HepG2 (cell line): ENCODE results near the gene HAGH. TPM values are rescaled to one million over a fixed set of nuclear protein-coding genes. Genes with fewer than 3 reads are reported as not detected.

ENCODE experiments used
- ATF1 ChIP-seq: IDR thresholded peaks from 2 replicates; pipeline ENCODE4 v1.6.1; 2016; ENCODE audit warnings: mild to moderate bottlenecking, control low read depth
- CAMTA2 ChIP-seq: sonication (generic); formaldehyde crosslinking; IDR thresholded peaks from 2 replicates; pipeline ENCODE4 v1.4.0; 2020; ENCODE audit warnings: mild to moderate bottlenecking, missing genetic modification reagents, borderline replicate concordance
- FOXP1 ChIP-seq, 2 experiments: fragments of 450-650 bp in 1 of 2; IDR thresholded peaks; 2 replicates each; pipeline ENCODE4 v1.6.1; 2017 to 2018; ENCODE audit warnings: antibody characterized with exemption in 1 of 2
- KIAA2018 ChIP-seq: sonication (generic); formaldehyde crosslinking; IDR thresholded peaks from 2 replicates; pipeline ENCODE4 v1.5.0; 2020; ENCODE audit warnings: mild to moderate bottlenecking, missing genetic modification reagents, borderline replicate concordance
- MXI1 ChIP-seq: IDR thresholded peaks from 3 replicates; pipeline ENCODE4 v1.6.1; 2012; ENCODE audit warnings: low read depth, low read length, inconsistent platforms, borderline replicate concordance
- NKX3-1 ChIP-seq: sonication (generic); formaldehyde crosslinking; IDR thresholded peaks from 2 replicates; pipeline ENCODE4 v1.5.0; 2020; ENCODE audit warnings: missing genetic modification reagents
- SIX1 ChIP-seq: sonication (generic); formaldehyde crosslinking; IDR thresholded peaks from 2 replicates; pipeline ENCODE4 v1.4.0; 2020; ENCODE audit warnings: missing genetic modification reagents, borderline replicate concordance
- TBX2 ChIP-seq: sonication (generic); formaldehyde crosslinking; IDR thresholded peaks from 2 replicates; pipeline ENCODE4 v1.5.0; 2020; ENCODE audit warnings: missing genetic modification reagents, mild to moderate bottlenecking, borderline replicate concordance
- U2AF1 ChIP-seq: fragments of 200-400 bp; formaldehyde crosslinking; optimal IDR thresholded peaks from 2 replicates; pipeline ENCODE3; 2017; ENCODE audit warnings: mild to moderate bottlenecking, low read depth, low read length
- ZNF251 ChIP-seq: sonication (generic); formaldehyde crosslinking; IDR thresholded peaks from 2 replicates; pipeline ENCODE4 v1.9.0; 2021; ENCODE audit warnings: mild to moderate bottlenecking, missing genetic modification reagents
- ZNF282 ChIP-seq: fragments of 450-650 bp; IDR thresholded peaks from 2 replicates; pipeline ENCODE4 v1.6.1; 2018; ENCODE audit not compliant: partially characterized antibody
- ZNF333 ChIP-seq: sonication (generic); formaldehyde crosslinking; IDR thresholded peaks from 2 replicates; pipeline ENCODE4 v1.4.0; 2020; ENCODE audit warnings: mild to moderate bottlenecking, missing genetic modification reagents, borderline replicate concordance
- ZNF724P ChIP-seq: sonication (generic); formaldehyde crosslinking; IDR thresholded peaks from 2 replicates; pipeline ENCODE4 v1.8.0; 2022; ENCODE audit warnings: missing genetic modification reagents, borderline replicate concordance
- ZNF883 ChIP-seq: sonication (generic); formaldehyde crosslinking; IDR thresholded peaks from 2 replicates; pipeline ENCODE4 v1.5.1; 2020; ENCODE audit warnings: mild to moderate bottlenecking, missing genetic modification reagents; ENCODE audit errors: not compliant biosample characterization
- ZSCAN12 ChIP-seq: sonication (generic); formaldehyde crosslinking; IDR thresholded peaks from 2 replicates; pipeline ENCODE4 v1.9.0; 2021; ENCODE audit warnings: mild to moderate bottlenecking, missing genetic modification reagents
- polyA plus RNA-seq, 8 experiments: library from polyadenylated mRNA; depleted of rRNA in 3 of 8; stranded (reverse) in 7 of 8; unstranded in 1 of 8; fragments of >200 nt; fragmentation: Illumina TruSeq in 4 of 8; extraction: Trizol in 4 of 8; gene quantifications; 2 replicates each; pipeline versions ENCODE4 v1.2.1 to v1.2.3, GENCODE V29; 2011 to 2016; ENCODE audit warnings: low read depth in 4 of 8, missing spikeins in 1 of 8, mixed read lengths in 1 of 8; ENCODE audit not compliant: insufficient read depth in 1 of 8
- total RNA-seq, 5 experiments: library from RNA; depleted of rRNA; stranded (reverse); fragments of >200 nt; fragmentation: Illumina TruSeq; extraction: Trizol; gene quantifications; 2 replicates each; pipeline ENCODE4 v1.2.3, GENCODE V29; 2016; ENCODE audit warnings: low read depth in 1 of 5
- TF ChIP-seq, protein P1 (sequence below): sonication (generic); formaldehyde crosslinking; IDR thresholded peaks from 2 replicates; pipeline ENCODE4 v1.5.1; 2020; ENCODE audit warnings: missing genetic modification reagents, mild to moderate bottlenecking, borderline replicate concordance
- TF ChIP-seq, protein P2 (sequence below), 2 experiments: fragments of 450-650 bp in 1 of 2; sonication (generic) in 1 of 2; formaldehyde crosslinking; IDR thresholded peaks; 2 replicates each; pipeline versions ENCODE4 v1.5.0 to v1.8.0; 2020 to 2022; ENCODE audit warnings: mild to moderate bottlenecking in 1 of 2, missing genetic modification reagents in 1 of 2
- TF ChIP-seq, protein P3 (sequence below): IDR thresholded peaks from 2 replicates; pipeline ENCODE4 v1.6.1; 2016; ENCODE audit warnings: low read depth, control low read depth

Gene HAGH
- total and polyA plus RNA-seq, 2 of the 13 experiments (the other 11 are each of a cell fraction or from before 2014, with no cell fraction given), result 70.4 to 95.4 TPM

DNA sequence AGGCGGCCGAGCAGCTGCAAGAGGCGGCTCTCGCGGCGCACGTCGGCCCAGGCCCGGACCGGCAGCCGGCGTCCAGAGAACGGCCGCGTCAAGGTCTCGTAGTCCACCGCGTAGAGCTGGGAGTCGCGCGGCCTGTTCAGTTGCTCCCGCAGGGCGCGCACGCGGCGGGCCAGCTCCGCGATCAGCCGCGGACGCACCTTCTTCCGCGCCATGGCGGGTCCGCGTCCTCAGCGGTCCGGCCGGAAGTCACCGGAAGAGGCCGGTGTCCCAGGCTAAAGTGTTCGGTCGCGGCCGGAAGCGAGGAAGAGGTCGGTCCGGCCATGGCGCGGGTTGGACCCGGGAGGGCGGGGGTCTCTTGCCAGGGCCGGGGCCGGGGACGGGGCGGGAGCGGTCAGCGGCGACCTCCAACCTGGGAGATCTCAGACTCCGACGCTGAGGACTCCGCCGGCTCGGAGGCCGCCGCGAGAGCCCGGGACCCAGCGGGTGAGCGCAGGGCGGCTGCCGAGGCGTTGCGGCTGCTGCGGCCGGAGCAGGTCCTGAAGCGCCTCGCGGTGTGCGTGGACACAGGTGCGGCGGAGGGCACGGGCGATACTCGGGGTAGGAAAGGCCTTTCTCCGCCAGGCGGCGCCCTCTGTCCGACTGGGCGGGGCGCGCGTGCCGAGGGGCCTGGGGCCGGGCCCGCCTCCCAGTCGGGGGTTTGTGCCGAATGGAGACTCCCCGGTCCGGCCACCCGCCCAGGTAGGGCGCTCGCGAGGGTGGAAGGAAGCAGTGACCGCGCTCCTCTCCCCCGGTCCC is 53.5 kb downstream of the HAGH start, which contains the start of gene MRPS34 (continued):
- TF ChIP-seq KIAA2018 (CRISPR knock-in tag) (no peak), ZNF251 (CRISPR knock-in tag) (no peak; the same call in 1 of the 2 replicates), ZNF333 (CRISPR knock-in tag) (no peak), MXI1 (peak; percentile 78; the same call in 2 of the 3 replicates), SIX1 (CRISPR knock-in tag) (no peak), ZSCAN12 (CRISPR knock-in tag) (peak; percentile 45; the same call in 1 of the 2 replicates), ATF1 (no peak), TBX2 (peak; percentile 60; the same call in 1 of the 2 replicates), ZNF724P (CRISPR knock-in tag) (peak; percentile 69; the same call in 1 of the 2 replicates), FOXP1 (IDR thresholded peaks at IDR 0.05) (no peak), FOXP1 (CRISPR knock-in tag; IDR thresholded peaks at IDR 0.05) (no peak), NKX3-1 (CRISPR knock-in tag) (peak; percentile 94), ZNF883 (peak; percentile 54), CAMTA2 (CRISPR knock-in tag) (no peak), ZNF282 (no peak), U2AF1 (peak; percentile 53)
- TF ChIP-seq, protein P1, sequence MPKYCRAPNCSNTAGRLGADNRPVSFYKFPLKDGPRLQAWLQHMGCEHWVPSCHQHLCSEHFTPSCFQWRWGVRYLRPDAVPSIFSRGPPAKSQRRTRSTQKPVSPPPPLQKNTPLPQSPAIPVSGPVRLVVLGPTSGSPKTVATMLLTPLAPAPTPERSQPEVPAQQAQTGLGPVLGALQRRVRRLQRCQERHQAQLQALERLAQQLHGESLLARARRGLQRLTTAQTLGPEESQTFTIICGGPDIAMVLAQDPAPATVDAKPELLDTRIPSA (CRISPR knock-in tag), result no peak
- TF ChIP-seq, protein P2, sequence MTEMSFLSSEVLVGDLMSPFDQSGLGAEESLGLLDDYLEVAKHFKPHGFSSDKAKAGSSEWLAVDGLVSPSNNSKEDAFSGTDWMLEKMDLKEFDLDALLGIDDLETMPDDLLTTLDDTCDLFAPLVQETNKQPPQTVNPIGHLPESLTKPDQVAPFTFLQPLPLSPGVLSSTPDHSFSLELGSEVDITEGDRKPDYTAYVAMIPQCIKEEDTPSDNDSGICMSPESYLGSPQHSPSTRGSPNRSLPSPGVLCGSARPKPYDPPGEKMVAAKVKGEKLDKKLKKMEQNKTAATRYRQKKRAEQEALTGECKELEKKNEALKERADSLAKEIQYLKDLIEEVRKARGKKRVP (CRISPR knock-in tag; IDR thresholded peaks at IDR 0.05), result no peak
- TF ChIP-seq, protein P3, sequence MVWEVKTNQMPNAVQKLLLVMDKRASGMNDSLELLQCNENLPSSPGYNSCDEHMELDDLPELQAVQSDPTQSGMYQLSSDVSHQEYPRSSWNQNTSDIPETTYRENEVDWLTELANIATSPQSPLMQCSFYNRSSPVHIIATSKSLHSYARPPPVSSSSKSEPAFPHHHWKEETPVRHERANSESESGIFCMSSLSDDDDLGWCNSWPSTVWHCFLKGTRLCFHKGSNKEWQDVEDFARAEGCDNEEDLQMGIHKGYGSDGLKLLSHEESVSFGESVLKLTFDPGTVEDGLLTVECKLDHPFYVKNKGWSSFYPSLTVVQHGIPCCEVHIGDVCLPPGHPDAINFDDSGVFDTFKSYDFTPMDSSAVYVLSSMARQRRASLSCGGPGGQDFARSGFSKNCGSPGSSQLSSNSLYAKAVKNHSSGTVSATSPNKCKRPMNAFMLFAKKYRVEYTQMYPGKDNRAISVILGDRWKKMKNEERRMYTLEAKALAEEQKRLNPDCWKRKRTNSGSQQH (CRISPR knock-in tag), result peak; percentile 89; the same call in 1 of the 2 replicates
